SH-SY5Y (cell line): ENCODE results near the gene EFEMP2.

Experiments
- GATA2 ChIP-seq: IDR thresholded peaks from 2 replicates; pipeline ENCODE4 v1.6.1; 2011; ENCODE audit warnings: mild to moderate bottlenecking, low read depth, low read length
- GATA3 ChIP-seq: IDR thresholded peaks from 2 replicates; pipeline ENCODE4 v1.6.1; 2011; ENCODE audit warnings: low read depth, mild to moderate bottlenecking, low read length, moderate library complexity

DNA sequence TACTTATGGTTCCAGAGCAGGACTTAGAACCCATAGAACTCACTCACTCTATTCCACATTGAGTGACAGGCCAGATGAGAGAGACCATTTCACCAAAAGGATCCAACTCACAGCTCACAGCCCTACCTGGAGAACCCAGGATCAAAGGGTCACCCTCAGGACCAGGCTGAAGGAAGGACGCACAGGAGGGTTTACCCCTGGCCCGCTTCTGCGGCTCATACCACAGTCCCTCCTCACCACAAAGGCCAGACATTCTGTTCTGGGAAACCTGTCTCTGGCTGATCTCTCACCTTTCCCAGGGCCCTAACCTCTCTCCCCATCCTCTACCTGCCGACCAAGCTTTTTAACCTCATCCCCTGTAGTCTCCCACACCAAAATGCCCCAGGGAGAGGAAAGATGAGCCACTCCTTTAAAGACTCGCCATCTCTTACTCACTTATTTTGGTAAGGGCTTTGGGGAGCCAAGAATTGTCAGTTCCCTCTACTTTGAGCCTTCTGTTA, 22.9 kb upstream of the EFEMP2 start:
- no peak for TF ChIP-seq GATA3
- no peak for TF ChIP-seq GATA2
